HL-60/S4 treated with retinoic acid at 250 ng/mL for 4 days and 3 days (cell line): ENCODE results near the gene USP7.

Source experiments
- in situ Hi-C: fragments of 300-500 bp; cut with MboI; formaldehyde crosslinking; loops from 2 replicates; pipeline ENCODE4 v1.7.0; 2022; ENCODE audit warnings: low sequenced_read_pairs

USP7 gene

DNA sequence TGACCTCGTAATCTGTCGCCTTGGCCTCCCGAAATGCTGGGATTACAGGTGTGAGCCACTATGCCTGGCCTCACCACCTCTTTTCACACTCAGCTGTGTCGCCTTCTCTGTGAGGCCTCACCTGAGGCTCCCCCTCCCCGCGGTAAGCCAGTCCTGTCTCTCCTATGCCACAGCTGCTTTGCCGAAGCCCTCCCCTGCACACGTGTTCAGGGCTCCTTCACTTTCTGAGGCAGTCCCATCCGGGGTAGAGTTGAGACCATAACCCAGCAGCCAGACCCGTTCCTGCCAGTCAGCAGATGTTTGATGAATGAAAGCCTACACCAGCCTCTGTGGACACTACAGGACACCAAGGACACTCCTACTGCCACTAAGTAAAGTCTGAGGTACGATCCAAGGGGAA lies 10.6 kb downstream of the USP7 start:
- in situ Hi-C loops = no loop called here

DNA sequence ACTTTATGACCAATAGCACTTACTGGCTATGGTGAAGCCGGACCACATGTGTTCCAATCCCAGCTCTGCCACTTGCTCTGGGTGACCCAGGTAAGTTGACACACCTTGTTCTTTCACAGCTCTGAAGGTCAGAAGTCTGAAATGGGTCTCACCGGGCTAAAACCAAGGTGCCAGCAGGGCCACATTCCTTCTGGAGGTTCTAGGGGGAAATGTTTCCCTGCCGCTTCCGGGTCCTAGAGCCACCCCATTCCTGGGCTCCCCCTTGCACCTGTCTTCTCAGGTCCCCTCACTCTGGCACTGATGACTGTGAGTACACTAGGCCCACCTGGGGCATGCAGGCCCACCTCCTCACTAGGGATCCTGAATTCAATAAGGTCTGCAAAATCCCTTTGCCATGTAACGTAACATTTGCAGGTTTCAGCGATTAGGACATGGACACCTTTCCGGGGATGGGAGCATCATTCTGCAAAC lies 11.4 kb downstream of the USP7 start:
- in situ Hi-C loops = no loop called here

- in situ Hi-C loops = no loop called here
Measured at GRCh38 chr16:8951447-8952280, 12.0 kb downstream of the USP7 start.

GRCh38 chr16:8950580-8951077 lies 13.1 kb downstream of the USP7 start:
- in situ Hi-C loops = no loop called here

GRCh38 chr16:8949536-8950418 lies 13.9 kb downstream of the USP7 start:
- in situ Hi-C loops = no loop called here

GRCh38 chr16:8948831-8949230 lies 14.9 kb downstream of the USP7 start:
- in situ Hi-C loops = no loop called here

GRCh38 chr16:8948069-8948593 lies 15.6 kb downstream of the USP7 start:
- in situ Hi-C loops = no loop called here

- in situ Hi-C loops = no loop called here
Measured at GRCh38 chr16:8946544-8946943, 17.2 kb downstream of the USP7 start.

GRCh38 chr16:8945626-8946296 lies 17.9 kb downstream of the USP7 start:
- in situ Hi-C loops = no loop called here

DNA sequence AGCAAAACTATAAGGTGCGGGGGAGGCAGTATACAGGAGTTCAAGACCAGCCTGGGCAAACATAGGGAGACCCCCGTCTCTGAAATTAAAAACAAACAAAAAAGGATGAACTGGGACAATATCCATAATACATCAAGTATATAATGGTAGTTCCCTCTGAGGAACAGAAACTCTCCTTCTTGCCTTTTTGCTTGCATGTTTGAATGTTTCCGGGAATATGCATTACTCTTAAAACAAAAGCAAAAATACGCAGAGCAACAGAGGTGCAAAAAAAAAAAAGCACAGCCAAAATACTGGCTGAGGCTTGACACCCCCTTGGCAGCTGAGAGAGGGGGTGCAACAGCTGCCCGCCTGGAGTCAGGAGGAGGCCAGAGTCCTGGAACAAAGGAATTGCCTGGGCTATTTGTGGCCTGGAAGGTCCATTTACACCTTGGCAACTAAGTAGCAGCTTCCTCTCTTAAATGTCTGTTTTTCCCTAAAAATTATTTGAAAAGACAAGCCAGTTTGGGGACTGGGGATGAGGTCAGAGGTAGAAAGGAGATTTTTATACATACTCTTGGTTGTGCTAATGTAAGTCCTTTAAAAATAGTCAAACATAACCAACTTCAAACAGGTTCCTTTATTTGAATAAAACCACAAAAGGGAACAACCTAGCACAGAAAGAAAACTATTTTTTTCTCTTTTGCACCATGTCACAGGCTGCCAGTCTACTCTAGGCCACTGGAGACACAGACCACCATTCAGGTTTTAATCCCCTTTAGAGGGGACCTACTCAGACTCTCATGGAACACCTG lies 19.5 kb downstream of the USP7 start:
- in situ Hi-C loops = no loop called here

DNA sequence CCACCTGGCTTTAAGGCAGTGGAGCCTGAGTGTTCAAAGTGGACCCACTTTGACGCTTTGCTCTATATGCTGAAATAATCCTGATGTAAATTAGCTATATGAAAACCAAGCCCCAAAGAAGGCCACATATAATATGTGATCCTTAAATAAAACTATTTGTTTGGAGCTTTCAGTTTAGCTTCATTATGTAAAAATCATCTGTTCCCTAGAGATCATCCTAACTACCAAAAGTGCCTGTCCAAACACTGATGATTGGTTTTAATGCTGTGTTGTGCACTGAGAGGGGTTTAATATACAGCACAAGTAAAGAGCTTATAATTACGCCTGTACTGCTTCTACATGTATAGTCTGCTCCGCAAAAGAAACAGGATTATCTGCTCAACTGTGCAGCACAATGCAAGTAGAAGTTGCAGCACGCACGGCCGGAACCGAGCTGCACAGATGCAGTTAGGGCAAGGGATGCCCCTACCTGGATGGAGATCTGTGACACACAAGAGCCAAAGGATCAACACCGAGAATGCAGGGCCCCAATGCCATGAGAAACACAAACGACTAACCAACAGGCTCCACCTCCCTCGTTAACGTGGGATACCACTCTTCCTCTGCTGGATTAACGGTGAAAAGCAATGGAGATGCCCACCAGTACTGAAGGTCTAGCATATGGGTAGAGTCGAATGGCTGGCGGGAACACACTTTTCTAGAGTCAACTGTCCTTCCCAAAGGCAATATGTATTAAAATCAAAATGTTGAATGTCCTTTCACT lies 20.5 kb downstream of the USP7 start:
- in situ Hi-C loops = no loop called here

GRCh38 chr16:8941718-8942344 lies 21.9 kb downstream of the USP7 start:
- in situ Hi-C loops = no loop called here

DNA sequence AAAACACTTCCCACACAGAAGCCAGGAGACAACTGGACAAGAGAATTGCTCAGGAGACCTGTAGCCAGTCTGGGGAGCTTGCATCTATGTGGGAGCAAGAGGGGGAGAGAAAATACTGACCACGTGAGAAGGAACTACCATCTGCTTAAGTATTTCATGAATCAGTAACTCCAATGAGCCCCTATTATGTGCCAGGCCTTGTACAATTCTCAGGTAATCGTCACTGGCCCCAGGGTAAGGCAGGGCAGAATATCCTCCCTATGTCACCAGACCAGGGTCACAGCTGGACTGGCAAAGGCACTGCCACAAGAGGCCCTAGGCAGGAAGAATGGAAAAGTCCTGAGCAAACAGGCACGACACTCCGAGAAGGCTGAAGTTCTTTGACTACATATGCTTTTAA lies 25.9 kb downstream of the USP7 start:
- in situ Hi-C loops = no loop called here

GRCh38 chr16:8936421-8936820 lies 27.3 kb downstream of the USP7 start:
- in situ Hi-C loops = no loop called here

DNA sequence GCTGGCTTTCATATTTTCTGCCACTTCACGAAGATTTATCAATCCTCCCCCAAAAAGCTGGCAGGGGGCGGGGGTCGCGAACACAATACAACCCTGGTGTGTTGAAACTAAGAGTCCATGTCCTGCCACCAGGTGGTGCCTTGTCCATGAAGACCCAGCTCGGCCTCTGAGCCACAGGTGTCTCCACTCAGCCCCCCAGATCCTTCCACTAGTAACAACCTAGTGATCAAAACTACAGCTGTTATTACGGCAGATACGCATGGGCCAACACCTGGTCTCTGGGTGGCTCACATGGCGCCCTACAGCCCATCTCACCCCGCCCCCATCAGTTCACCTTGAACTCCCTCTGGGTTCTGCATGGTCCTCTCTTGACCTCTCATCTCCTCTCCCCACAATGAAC lies 27.7 kb downstream of the USP7 start:
- in situ Hi-C loops = no loop called here

GRCh38 chr16:8934601-8935000 lies 29.1 kb downstream of the USP7 start:
- in situ Hi-C loops = no loop called here

- in situ Hi-C loops = no loop called here
Measured at GRCh38 chr16:8931859-8932258, 31.8 kb downstream of the USP7 start.

GRCh38 chr16:8929086-8929748 lies 34.5 kb downstream of the USP7 start:
- in situ Hi-C loops = no loop called here
